NCI-H146 treated with DMSO at 0.1 percent for 48 hours (cell line): ENCODE results near the gene PRR19.
A peak's percentile ranks its signal among the peaks of the same experiment; 100 is the strongest.

Experiments
- DNase-seq: peaks from one replicate; lab custom pipeline; 2025; ENCODE audit not compliant: unreplicated experiment; lab: John Stamatoyannopoulos, UW

The PRR19 gene

DNA sequence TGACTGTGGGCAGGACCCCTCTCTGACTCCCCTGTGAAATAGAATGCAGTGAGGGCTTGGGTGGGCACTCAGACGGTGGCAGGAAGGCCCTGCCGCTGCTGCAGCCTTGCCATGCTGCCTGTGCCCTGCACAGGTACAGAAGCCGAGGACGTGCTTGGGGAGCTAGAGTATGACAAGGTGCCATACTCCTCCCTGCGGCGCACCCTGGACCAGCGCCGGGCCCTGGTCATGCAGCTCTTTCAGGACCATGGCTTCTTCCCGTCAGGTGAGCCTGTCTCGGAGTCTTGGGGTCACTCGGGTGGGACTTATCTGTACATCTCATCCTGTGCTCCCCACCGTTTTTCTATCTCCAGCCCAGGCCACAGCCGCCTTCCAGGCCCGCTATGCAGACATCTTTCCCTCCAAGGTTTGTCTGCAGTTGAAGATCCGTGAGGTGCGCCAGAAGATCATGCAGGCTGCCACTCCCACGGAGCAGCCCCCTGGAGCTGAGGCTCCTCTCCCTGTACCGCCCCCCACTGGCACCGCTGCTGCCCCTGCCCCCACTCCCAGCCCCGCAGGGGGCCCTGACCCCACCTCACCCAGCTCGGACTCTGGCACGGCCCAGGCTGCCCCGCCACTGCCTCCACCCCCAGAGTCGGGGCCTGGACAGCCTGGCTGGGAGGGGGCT, 7.3 kb upstream of the PRR19 start:
- DNase-seq = no peak

DNA sequence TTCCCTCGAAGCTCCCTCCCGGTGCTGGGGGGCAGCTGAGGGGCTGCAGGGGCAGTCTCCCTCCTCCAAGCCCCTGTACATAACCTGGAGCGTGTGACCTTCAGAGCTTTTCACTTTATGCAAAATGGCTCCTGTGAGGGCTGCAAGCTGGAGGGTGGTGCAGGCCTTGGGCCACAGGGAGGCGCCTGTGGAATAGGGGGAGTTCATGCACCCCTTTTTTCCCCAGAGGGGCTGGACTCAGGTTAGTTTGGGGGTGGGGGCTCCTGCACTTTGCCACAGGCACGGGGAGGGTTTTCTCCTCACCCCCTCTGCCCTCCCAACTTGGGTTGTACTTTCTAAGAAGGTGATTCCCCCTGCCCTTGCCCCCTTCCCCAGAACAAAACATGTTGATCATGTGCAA, 6.6 kb upstream of the PRR19 start:
- no peak for DNase-seq

DNA sequence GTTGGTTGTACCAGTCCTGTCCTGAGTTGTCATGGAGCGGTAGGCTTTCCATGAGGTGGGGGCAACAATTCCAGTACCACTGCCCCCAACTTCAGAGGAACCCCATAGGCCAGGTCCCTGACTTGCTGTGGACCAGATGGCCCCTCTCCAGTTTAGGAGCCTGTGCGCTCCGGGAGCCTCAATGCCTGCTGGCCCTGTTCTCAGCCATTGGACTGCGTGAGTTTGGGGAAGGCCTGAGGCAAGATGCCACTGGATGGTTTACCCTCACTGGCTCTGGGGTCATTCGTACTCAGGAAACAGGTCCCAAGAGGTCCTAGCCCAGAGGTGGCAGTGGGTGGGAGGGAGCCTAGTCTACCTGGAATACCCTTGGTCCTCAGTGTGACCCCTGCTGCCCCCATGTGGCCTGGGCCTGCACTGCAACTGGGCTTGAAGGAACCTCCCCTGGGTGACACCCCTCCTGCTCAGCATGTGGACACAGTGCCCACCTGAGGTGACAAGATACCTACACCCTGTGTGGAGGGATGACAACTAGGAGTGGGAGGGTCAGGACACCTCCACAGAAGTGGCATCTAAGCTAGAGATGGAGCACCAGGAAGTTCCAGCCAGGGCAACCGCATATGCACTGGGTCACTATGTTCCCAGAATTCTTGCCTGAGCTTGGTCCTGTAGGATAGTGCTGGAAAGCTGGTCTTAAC, 6.0 kb upstream of the PRR19 start:
- DNase-seq = peak; percentile 74

DNA sequence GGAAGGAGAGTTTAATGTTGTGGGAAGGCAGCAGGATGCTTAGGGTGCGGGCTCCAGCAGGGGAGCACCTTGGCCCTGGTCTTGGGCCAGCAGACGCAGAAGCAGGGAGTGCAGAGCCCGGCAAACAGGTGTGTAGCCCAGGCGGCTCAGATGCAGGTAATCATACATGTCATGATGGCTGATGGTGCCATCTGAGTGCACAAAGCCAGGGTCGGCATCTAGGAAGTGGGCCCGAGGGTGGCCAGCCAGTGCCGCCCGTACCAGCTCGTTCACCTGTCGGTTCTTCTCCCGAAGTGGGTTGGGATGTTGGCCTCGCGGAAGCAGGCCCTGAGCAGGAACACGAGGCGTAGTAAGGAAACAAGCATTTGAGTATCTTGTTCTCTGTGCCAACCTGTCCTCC, 4.9 kb upstream of the PRR19 start:
- DNase-seq = no peak

DNA sequence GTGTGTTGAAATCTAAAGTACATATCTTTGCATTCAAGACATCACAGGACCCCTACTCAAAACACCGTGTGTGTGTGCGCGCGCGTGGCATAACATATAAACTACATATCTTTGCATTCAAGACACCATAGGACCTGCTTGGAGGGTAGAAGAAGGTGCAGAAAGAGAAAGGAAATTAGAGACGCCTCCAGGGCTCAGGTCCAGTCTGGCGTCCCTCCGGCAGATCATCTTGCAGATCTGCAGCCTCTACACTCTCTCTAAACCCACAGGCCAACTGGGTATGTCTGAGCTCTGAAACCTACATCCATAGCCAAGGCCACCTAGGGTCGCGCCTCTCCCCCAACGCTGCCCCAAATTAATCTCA, 1.2 kb downstream of the PRR19 start:
- peak; percentile 49 for DNase-seq

DNA sequence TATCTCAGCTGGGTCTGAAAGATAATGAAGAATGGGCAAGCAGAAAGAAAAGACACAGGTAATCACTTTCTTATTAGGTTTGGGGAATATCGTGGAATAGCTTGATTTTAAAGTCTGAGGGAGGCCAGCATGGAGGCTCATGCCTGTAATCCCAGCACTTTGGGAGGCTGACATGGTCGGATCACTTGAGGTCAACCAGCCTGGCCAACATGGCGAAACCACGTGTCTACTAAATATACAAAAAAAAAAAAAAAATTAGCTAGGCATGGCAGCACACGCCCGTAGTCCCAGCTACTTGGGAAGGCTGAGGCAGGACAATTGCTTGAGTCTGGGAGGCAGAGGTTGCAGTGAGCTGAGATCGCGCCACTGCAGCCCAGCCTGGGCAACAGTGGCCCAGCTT, 1.9 kb downstream of the PRR19 start:
- DNase-seq = no peak

DNA sequence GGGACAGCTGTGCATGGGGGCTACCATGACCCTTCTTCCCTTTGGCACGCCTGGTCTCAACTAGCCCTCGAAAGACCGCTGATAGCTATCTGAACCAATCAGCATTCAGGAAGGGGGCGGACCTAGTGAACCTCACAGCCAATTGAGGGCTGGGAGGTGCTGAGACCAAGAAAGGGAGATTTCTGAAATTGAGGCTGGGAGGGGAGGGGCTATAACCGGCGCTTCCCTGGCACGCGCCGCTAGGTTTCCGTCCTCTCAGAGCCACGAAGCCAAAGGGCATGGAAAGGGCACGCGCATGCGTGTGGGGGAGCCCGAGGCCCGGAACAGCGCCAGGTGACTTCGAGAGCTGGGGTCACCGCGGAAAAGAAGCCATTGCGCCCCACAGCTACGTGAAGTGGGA, 4.7 kb downstream of the PRR19 start:
- no peak for DNase-seq

DNA sequence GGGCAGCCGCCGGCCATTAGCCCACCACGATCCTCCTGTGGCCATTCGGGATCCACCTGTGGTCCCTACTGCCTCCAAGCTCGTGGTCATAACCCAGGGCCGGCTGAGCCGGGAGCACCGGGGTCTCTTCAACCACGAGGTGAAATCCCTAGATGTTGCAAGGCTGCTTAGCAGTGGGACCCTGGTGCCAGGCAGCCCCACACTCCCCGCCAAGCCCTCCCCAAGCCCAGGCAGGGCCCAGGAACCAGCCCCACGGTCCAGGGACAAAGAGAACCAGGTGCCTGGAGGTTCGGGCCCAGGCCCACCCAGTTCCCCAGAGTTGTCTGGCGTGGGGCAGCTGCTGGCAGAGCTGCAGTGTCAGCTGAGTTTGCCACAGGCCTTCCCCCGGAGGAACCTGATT, 7.8 kb downstream of the PRR19 start:
- no peak for DNase-seq

DNA sequence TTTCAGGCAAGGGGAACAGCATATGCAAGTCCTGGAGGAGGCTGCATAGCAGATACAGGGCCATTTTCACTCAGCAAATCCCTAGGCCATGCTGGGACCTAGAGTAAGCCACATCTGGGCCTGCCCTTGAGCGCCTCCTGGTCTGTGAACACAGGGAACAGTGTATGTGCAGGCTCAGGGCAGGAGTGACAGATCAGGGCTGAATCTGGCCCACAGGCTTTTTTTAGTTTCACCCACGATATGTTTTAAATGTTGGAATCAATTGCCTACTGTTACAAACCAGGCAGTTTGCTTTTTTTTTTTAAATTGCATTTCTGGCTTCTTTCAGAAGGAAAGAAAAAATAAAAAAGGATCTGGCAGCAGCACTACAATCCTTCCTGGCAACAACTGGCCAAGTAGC, 9.7 kb downstream of the PRR19 start:
- no peak for DNase-seq

DNA sequence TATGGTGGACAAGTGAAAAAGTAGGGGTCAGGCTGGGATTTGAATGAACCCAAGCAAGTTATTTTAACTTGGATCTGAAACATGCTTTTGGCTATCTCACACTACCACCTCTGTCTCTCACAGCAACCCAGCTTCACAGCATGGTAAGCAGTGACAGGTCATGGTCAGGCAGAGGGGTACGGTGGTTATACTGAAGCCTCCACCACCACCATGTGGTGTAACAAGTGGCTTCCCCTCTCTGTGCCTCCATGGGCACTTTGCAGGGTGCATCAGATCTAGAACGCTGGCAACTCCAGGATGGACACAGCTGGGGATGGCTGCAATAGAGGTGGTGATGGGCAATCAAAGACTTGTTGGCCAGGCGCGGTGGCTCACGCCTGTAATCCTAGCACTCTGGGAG, 10.4 kb downstream of the PRR19 start:
- DNase-seq = no peak

DNA sequence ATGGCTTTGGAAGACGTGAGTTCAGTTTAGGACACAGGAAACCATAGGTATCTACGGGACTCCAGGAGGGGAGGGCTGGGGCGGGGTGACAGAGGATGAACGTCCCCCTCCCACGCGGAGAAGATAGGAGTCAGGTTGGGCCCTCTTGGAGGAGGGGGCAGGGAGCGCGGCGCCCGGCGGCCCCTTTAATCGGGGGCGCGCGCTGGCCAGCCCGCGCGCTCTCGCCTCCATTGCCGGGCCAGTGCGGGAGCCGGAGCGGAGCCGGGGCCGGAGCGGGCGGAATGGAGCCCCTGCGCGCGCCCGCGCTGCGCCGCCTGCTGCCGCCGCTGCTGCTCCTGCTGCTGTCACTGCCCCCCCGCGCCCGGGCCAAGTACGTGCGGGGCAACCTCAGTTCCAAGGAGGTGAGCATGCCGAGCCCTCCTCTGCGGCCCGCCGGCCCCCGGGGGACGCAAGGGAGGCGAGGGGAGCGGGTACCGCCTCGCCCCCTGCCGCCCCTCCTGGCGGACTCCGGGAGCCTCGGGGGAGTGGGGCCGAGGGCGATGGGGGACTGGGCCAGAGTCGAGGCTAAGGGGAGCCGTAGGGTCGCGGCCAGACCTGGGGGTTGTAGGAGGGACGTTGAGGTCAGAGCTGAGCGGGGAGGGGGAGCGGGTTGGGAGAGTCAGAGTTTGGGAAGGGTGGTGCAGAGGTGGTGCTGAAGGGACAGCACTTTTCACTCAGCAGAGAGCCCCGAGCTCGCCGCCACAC, 11.3 kb downstream of the PRR19 start, which contains the start of gene TMEM145:
Gene TMEM145, plus strand, starts transcription at position 214 of the 744 bp plus-strand sequence. Its CDS starts 68 bp downstream, at position 282.
- DNase-seq = peak; percentile 36

DNA sequence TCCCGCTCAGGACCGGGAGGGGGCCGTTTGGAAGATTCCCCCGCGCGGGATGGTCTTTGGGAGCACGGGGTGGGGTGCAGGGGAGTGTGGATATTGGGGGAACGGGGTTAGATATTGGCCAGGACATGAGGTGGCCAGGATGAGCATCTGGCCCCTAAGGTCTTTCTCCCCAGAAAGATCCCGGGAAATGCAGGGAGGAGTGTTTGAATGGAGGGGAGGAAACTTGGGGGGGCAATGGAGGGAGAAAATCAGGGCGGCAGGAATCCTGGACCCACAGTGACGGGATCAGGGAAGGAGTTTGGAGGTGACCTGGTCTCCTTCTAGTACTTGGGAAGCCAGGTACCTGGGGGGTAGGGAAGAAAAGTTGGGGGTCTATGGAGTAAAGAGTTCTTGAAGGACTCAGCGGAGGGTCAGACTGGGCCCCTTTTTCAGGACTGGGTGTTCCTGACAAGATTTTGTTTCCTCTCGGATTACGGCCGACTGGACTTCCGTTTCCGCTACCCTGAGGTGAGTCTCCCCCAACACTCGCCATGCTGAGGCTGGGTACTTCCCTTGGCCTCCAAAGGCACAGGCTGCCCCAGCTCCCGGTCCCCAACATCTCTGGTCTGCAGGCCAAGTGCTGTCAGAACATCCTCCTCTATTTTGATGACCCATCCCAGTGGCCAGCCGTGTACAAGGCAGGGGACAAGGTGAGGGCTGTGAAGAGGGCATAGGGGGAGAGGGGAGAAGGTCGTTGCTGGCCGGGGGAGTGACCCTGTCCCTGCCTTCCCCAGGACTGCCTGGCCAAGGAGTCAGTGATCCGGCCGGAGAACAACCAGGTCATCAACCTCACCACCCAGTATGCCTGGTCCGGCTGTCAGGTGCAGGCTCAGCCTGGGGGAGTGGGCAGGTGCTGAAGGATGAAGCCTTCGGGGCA, 12.2 kb downstream of the PRR19 start:
- DNase-seq = no peak

DNA sequence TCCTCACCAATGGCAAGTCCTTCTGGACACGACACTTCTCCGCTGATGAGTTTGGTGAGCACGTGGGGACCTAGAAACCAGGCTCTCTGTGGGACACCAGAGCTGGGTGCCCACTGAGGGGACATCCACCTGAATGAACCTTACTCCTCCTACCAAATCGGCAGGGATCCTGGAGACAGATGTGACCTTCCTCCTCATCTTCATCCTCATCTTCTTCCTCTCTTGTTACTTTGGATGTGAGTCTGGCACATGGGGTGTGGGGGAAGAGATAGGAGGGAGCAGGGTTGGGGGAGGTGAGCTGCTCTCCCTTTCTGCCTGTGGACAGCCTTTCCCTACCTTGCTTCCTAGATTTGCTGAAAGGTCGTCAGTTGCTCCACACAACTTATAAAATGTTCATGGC, 13.1 kb downstream of the PRR19 start:
- no peak for DNase-seq

DNA sequence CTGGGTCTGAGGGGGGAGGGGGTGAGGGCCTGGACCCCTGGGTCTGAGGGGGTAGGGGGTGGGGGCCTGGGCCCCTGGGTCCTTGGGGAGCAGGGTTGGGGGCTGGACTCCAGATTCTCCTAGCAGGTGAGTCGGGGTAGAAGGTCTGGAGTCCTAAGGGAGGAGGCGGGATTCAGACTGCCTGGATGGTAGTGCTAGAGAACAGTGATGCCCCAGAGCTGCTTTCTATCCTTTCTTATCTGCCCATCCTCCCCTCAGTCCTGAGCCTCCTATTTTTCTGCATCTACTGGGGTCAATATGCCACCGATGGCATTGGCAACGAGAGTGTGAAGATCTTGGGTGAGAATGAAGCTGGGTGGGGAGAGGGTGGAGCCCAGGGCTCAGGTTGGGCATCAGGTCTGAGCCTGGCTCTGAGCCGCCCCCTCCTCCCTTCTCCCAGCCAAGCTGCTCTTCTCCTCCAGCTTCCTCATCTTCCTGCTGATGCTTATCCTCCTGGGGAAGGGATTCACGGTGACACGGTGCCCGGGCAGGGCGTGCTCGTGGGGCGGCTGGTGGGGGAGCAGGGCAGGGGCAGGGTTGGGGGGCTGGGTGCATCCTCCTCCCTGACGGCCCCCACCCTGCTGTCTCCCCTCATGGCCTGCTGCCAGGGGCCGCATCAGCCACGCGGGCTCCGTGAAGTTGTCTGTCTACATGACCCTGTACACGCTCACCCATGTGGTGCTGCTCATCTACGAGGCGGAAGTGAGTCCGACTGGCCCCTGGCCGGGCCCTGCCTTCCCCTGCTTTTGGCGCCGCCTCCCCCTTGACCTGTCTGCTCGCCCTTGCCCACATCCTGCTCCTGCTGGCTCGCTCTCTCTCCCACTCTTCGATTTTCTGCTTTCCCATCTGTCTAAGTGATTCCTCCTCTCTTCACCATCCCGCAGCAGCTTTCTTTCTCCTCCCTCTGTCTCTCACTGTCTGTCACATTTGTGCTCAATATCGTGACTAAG, 14.6 kb downstream of the PRR19 start:
- DNase-seq = no peak

DNA sequence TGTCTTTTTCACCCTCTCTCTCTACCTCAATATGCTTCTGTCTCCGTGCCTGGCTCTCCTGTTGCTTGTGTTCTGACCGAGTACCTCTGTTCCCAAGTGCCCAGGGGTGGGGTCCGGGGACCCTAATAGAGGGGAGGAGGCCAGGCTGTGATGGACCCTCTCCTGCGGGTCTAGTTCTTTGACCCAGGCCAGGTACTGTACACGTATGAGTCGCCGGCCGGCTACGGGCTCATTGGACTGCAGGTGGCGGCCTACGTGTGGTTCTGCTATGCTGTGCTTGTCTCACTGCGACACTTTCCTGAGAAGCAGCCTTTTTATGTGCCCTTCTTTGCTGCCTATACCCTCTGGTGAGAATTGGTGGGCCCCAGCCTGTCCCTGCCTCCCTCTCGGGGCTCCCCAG, 15.6 kb downstream of the PRR19 start:
- DNase-seq = no peak

DNA sequence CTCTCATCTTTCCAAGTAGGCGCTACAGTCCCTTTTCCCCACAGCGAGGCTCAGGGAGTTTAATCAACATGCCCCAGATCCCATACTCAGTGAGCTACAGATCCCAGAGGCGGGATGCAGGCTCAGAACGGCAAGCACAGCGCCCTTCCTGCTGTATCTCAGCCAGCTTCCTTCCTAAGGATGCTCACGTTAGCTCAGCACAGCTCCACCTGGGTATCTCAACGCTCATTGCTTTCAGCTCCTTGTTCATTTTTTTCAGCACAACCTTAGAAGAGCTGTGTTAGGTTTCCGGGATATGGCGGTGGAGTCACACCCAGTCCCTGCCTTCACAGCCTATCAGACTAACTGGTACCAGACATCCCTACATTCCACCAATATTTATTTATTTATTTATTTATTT, 20.4 kb downstream of the PRR19 start:
- no peak for DNase-seq

DNA sequence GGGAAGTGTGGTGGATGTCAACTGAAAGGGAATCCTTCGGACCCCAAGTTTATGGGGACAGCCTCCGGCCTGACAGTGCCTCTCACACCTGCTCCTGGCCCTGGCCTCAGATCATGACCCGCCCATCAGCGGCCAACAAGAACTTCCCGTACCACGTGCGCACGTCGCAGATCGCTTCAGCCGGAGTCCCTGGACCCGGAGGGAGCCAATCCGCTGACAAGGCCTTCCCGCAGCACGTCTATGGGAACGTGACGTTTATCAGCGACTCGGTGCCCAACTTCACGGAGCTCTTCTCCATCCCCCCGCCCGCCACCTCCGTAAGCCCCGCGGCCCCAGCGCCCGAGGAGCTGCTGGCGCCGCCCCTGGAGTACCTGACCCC, 21.5 kb downstream of the PRR19 start:
- DNase-seq = no peak

DNA sequence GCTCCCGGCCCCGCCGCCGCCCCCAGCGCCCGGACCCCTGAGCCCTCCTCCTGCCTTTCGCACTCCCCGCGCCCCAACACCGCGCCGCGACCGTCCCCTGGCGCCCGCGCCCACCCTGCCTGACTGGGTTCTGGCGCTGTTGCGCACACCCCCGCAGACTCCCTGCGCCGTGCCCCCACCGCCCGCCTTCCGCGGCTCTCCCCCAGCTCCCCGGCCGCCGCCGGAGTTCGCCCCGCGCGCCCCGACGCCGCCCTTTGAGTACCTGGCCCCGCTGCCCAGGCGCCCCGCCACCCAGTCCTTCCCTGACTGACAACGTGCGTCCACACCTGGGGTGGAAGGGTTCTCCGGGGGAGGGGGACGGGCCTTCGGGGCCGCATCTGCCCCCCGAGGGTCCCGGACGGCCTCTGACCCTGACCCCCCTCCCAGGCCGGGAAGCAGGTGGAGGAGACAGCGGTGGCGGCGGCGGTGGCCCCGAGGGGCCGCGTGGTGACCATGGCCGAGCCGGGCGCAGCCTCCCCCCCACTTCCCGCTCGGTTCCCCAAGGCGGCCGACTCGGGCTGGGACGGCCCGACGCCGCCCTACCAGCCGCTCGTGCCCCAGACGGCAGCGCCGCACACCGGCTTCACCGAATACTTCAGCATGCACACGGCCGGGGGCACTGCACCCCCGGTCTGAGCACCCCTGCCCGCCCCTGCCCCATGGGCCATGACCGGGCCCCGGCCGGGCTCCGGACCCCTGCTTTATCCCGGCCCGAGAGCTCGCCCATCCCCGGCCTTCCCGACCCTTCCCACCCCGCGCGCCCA, 22.1 kb downstream of the PRR19 start:
- DNase-seq = no peak

DNA sequence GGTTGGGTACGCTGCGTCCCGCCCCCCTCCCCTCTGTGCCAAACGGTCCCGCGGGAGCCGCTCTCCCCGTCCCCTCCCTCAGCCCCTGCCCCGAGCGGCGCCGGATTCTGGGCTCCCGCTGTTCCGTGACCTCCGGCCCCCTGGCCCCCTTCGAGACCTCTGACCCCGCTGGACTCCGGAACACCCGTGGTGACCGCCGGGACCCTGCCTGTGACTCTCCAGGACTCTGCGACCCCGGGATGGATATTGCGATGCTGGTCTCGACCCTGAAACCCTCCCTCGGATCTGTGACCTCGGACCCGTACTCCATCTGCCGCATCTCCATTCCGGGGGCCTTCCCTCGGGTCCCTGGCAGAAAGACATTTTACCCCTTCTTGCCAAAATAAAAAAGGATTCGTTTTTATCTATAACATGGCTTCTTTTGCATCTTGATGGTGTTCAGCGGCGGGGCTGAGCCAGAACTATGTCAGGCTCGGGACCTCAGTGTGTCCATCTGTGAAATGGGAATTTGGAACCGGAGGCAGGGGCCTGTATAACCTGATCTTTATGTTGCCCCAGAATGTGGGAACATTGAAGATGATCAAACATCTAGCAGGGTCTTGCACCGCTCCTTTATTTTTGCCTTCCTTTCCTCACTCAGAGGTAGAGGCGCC, 22.8 kb downstream of the PRR19 start:
- DNase-seq = no peak
